LNCaP clone FGC (cell line): ENCODE results near the gene BABAM2.

ENCODE experiments used
- DNase-seq: peaks from one replicate; pipeline ENCODE4 v3.0.0-alpha.2; 2011; ENCODE audit warnings: low read depth
- H3K4me3 ChIP-seq: 2 replicates; pipeline ENCODE4 v1.5.1; 2011; ENCODE audit warnings: mild to moderate bottlenecking, low read depth, low read length, control low read depth
- TF ChIP-seq, protein P1 (sequence below): IDR thresholded peaks from 2 replicates; pipeline ENCODE4 v1.5.1; 2012; ENCODE audit warnings: mild to moderate bottlenecking; ENCODE audit not compliant: control insufficient read depth, insufficient read depth; ENCODE audit errors: extremely low read depth

The BABAM2 gene

DNA sequence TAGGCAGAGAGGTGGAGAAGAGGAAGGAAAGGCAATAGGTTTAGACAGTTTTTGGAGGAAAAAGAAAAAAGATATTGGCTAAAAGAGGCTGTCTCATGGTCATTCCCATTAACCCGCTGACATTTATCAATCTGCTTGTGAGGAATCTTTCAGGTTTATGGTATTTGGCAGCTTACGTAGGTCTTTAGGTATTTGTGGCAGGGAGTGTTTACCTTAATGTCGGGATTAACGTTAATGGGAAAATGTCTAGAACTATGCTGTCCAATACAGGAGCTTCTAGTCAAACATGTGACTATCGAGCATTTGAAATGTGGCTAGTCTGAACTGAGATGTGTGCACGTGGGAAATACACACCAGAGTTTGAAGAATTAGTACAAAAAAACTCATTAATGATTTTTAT lies 144.2 kb downstream of the BABAM2 start:
- no peak overlapping the region for H3K4me3 ChIP-seq
- TF ChIP-seq, protein P1, sequence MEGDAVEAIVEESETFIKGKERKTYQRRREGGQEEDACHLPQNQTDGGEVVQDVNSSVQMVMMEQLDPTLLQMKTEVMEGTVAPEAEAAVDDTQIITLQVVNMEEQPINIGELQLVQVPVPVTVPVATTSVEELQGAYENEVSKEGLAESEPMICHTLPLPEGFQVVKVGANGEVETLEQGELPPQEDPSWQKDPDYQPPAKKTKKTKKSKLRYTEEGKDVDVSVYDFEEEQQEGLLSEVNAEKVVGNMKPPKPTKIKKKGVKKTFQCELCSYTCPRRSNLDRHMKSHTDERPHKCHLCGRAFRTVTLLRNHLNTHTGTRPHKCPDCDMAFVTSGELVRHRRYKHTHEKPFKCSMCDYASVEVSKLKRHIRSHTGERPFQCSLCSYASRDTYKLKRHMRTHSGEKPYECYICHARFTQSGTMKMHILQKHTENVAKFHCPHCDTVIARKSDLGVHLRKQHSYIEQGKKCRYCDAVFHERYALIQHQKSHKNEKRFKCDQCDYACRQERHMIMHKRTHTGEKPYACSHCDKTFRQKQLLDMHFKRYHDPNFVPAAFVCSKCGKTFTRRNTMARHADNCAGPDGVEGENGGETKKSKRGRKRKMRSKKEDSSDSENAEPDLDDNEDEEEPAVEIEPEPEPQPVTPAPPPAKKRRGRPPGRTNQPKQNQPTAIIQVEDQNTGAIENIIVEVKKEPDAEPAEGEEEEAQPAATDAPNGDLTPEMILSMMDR: no peak
- DNase-seq: no peak

DNA sequence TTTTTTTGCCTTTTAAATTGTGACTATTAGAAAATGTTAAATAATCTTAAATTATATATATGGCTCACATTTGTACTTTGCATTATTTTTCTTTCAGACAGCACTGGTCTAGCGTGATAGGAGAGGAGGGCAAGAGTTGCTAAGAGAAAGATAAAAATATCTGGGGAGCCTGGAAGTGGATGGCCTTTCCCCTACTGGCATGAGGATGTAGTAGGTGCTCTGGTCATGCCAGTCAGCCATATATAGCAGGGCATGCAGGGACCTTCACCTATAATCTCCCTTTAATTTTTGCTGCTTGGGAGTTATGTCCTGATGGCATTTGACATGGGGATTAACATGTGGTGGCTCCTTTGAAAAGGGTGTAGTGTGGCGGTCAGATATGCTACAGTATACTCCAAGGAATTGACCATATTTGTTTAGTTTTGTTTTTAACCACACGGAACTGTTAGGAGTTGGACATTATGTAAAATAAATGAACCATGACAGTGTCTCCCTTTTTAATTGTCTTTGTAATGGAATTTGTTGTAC lies 144.7 kb downstream of the BABAM2 start:
- H3K4me3 ChIP-seq: no peak overlapping the region
- DNase-seq: no peak
- TF ChIP-seq, protein P1: no peak

DNA sequence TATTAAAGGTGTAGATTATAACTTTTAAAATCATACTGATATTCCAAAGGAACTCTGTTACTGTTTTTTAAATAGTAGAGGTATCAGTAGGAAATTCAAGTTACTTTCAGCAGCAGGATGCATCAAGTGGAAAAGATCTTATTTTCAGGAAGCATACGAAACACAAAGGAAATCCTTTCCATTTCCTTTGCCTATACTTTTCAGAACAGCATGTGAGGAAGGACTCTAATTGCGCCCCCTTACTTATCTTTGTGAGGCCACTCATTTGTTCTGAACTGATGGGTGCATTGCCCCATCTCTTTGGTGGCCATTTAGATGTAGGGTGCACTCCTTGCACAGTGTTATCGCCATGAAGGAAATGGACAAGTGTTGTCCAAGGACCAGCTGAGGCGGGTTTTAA lies 145.3 kb downstream of the BABAM2 start:
- no peak overlapping the region for H3K4me3 ChIP-seq
- DNase-seq: no peak
- TF ChIP-seq, protein P1: no peak

DNA sequence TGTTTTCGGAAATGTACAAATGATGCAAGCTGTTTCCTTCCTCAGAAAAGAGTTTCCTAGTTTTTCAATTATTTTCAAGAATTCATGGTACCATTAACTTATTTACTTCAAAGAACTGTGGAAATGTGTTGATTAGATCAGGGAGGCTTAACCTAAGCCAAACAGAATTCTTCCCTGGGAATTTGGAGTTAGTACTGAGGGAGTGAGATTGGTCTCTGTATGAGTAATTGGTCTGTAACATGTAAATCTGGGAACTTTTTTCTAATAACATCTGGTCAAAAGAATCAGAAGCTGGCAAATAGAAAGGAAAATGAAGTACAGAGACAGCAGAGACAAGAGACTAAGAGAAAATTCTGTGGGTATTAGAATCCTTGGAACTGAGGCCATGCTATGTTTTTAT lies 145.8 kb downstream of the BABAM2 start:
- no peak for DNase-seq
- H3K4me3 ChIP-seq: no peak overlapping the region
- TF ChIP-seq, protein P1: no peak

DNA sequence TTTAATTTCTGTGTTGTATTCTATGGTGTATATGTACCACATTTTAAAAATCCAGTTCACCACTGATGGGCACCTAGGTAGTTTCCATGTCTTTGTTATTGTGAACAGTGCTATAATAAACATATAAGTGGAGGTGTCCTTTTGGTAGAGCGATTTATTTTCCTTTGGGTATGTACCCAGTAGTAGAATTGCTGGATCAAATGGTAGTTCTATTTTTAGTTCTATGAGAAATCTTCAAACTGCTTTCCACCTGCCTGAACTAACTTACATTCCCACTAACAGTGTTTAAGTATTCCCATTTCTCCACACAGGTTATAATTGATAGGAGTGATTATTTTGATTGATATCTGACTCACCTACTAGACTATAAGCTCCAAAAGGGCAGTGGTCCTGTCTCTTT lies 148.2 kb downstream of the BABAM2 start:
- TF ChIP-seq, protein P1: no peak
- DNase-seq: no peak

DNA sequence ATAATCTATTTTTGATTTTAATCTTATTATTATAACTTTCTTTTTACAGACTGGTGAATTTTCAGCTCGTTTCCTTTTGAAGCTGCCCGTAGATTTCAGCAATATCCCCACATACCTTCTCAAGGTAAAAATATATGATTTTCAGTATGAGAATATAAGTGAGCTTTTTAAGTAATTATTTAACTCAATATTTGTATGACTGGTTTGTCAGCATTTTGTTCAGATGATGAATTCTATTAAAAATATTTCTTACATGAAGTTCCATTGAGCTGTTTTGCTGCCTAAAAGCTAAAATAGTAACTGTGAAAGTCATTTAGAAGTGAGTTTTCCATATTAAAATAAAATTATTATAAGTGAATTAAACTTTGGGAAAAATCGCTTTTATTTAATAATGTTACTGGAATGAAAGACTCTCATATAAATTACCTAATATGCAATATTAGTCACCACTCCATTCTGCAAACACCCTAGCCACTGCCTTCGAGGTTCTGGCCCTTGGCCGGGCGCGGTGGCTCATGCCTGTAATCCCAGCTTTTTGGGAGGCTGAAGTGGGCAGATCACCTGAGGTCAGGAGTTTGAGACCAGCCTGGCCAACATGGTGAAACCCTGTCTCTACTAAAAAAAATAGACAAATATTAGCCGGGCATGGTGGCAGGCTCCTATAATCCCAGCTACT lies 155.3 kb downstream of the BABAM2 start:
- H3K4me3 ChIP-seq: no peak overlapping the region
- TF ChIP-seq, protein P1: no peak
- DNase-seq: no peak

More for the DNA sequence above, 148.2 kb downstream of the BABAM2 start:
- no peak overlapping the region for H3K4me3 ChIP-seq

DNA sequence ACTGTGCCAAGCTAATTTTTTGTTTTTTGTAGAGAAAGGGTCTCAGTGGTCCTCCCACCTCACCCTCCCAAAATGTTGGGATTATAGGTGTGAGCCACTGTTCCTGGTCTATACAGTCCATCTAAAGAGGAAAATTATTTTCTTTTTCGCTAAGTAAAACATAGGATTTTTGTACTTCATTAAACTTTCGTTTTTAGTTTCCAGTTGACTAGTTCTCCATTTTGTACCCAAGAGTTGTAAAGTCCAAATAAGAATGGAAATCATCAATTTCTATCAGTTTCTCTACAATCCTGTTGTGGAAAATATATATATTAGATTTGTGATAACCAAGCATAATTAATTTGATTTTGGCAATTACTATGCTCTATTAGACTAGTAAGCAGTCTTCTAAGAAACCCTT lies 156.4 kb downstream of the BABAM2 start:
- DNase-seq: no peak
- no peak overlapping the region for H3K4me3 ChIP-seq
- TF ChIP-seq, protein P1: no peak
